ENCODE data around the gene ITGAL.
"Not testable (repeated sequence)": the region's sequence is repeated elsewhere in the genome, so short reads cannot be mapped to it uniquely, and the experiment has no call there.

The ITGAL gene

DNA sequence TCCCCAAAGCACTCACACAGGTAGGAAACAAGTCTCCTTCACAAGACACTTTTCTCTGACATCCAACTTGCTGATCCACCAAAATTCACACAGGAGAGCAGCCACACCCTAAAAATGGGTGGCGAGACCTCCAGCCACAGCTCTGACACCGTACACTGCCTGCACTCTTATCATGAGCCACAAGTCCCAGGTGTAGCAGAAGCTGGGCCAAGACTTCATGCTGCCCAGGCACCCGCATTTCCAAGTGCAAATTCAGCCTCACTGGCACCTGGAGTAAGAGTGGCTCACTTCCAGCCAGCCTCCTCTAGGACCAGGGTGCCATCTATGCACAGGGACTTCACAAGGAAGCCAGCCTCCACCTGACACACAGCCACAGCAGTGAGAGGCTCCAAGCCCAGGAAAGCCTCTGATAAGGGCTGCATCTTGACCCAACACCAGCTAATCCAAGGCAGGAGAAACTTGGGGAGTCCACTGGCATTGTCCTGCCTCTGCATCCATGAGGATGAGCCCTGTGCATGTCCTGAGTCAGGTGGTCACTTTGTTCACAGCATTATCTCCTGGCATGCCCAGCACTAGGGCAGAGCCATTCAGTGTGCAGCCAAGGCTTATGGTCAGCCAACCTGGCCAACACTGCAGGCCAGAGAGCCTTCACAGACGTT lies 56.4 kb downstream of the ITGAL start:
- no peak for DNase-seq

DNA sequence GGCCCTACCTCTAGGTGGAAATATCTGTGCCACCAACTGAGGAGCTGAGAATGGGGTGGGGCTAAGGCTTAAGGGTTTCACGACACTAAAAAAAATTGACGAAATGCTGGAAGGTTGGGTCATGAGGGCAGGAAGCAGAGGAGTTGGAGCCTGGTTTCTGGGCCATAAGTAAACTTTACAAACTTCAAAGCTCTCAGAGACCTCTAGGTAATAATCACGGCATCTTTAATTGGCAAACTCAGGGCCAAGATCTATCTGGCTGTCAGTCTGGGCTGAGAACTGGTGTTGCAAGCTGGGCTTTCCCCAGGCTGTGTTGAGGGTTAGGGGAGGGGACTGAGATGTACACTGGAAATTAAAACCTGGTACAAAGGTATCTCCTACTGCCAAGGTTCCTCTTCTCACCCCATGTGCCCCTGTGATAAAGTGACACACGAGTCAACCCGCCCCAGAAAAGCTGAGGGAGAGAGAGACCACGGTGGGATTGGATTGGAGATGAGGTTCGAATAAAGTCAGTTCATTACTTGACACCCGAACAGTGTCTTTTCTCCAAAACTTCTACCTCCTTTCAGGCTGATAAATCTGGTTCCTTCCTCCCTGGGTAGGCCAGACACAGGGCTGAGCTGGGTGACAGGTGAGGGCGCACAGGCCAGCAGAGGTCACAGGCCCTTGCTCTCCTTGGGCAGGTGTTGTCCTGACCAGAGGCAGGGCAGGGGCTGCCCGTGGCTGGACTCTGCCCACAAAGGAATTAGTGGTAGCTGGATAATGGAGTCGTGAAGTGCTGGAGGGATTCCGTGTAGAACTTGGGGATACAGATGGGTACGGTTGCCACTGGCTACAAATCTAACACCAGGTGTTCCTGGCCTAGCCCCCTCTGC lies 57.9 kb downstream of the ITGAL start:
- DNase-seq, result no peak

DNA sequence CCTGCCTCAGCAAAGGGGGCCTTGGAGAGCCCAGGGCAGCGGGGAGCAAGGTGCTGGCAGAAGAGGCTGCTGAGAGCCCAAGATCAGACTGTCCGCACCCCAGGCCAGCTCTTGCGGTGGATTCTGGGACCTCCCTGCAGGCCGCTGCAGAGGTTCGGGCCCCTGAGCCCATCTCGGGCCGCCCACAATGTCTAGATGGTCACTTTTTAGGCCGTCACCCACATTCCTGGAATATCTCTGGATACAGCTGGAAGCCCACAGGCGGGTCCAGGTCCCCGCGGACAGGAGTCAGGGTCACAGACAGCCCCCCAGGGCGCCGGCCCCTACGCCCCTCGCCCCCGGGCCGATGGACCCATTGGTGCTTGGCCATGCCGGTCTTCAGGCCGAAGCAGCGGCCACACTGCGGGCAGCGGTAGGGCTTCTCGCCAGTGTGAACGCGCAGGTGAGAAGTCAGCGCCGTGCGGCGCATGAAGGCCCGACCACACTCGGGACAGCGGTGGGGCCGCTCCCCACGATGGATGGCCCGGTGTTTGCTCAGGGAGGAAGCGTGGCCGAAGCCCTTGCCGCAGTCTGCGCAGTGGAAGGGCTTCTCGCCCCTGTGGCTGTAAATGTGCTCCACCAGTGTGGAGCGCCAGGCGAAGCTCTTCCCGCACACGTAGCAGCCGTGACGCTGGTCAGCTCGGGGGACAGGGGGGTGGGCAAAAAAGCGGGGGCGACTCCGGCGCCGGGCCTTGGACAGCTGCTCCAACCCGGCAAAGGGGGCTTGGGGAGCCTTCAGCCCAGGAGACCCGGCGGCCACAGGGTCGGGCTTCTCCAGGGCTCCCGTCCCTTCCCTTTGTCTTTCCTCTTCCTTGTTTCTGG lies 60.0 kb downstream of the ITGAL start:
- no peak for DNase-seq

DNA sequence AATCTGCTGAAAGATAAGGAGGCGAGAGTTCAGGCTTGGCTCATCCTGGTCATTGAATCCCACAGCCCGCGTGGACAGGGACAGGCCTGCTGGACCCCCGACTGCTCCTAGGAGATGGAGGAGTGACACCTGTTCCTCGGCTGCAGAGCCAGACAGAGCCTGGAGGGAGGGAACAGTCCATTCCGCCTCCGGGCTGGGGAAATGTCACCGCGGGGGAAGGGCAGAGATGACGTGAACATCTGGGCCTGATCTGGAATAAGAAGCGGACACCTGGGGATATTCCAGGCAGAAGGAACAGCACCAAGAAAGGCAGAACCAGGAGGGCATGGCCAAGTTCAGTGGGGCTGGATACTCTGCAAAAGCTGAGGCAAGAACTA lies 60.6 kb downstream of the ITGAL start:
- DNase-seq, result no peak

DNA sequence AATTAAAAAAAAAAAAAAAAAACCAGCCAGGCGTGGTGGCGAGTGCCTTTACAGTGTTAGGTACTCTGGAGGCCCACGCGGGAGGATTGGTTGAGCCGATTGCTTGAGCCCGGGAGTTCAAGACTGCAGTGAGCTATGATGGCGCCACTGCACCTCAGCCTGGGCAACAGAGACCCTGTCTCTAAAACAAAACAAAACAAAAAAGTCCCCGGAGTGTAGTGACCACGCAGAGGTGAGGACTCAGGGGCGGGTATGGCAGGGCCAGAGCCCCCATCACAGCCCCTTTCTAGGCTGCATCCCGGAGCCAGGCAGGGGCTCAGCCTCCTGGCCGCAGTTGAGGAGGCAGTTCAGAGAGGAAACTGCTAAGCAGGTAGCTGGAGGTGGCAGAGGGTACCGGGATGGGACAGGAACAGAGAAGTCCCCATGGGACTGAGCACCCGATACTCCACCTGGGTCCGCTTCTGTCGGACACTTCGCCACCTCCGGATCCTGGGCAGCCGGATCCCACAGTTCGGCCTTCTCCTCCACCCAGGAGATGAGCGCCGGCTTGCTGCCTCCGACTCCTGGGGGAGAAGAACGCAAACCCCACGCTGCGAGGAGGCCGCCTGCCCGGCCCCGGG lies 61.3 kb downstream of the ITGAL start:
- DNase-seq, result no peak

DNA sequence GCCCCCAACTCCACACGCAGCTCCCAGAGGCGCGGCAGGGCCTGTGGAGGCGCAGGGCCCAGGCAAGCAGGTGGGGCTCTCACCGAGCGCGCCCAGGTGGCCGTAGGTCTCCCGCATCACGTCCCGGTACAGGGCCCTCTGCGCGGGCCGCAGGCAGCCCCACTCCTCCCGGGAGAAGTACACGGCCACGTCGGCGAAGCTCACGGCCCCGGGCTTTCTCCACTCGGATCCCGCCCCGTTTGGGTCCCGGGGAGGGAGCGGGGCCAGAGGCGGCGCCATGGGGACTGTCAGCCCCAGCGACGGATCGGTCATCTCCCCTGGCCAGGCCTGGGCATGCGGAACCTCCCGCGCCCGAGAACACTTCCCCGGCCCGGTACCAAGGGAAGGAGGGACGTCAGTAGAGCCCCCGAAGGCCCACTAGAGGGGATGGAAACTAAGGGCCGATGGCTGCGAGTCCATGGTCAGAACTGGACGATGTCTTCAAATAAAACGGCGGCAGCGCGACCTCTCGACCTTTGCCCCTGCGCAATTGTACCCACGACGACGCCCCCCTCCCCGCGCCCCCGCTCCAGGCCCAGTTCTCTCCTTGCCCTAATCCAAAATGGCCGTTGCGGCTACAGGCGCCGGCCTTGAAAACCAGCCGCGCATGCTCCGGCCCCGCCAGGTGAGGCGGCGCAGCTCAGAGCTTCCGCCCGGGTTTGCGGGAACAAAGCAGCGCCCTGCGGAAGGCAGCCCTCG lies 62.0 kb downstream of the ITGAL start, which contains the start of gene ZNF747:
ZNF747 (minus strand) TSS at position 491 of the 738 bp plus-strand sequence; CDS start at position 312, 179 bp downstream.
- peak; percentile 93 for DNase-seq

DNA sequence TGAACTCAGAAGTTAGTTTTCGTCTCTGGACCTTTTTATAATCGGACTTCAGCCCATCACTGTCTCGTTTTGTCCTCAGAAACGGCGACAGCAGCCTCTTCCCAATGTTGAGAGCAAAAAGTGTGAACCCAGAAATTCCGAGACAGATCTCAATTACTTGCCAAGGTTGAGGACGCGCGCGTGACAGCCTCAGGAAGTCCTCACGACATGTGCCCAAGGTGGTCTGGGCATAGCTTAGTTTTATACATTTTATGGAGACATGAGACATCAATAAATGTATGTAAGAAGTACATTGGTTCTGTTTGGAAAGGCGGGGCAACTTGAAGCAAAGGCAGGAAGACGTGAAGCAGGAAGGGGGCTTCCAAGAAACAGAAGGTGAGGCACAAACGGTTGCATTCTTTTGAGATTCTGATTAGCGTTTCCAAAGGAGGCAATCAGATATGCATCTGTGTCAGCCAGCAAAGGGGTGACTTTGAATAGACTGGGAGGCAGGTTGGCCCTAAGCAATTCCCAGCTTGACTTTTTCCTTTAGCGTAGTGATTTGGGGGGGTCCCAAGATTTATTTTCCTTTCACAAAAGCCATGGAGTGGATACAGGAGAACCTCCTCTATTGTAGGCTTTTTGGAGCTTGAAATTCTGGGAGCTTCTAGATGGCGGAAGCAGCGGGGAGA lies 62.7 kb downstream of the ITGAL start:
- DNase-seq, result peak; percentile 48

DNA sequence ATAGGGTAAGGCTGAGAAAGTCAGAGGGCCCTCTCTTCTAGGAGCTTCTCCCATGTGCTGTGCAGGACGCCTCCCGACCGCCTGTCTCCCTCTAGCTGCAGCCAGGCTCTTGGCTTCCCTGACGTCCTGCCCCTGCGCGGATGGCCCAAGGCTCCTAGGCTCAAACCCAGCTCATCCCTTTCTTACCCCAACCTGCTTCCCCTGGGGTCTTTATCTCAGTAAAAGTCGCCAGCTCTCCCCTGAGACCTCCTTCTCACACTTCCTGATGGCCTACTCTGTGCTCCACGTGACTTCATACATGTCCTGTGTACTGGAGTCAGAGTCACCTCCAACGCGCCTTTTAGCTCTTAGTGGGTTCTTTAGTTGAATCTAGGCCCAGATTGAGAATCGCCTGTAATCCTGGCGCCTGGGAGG lies 63.2 kb downstream of the ITGAL start:
- peak; percentile 41 for DNase-seq

DNA sequence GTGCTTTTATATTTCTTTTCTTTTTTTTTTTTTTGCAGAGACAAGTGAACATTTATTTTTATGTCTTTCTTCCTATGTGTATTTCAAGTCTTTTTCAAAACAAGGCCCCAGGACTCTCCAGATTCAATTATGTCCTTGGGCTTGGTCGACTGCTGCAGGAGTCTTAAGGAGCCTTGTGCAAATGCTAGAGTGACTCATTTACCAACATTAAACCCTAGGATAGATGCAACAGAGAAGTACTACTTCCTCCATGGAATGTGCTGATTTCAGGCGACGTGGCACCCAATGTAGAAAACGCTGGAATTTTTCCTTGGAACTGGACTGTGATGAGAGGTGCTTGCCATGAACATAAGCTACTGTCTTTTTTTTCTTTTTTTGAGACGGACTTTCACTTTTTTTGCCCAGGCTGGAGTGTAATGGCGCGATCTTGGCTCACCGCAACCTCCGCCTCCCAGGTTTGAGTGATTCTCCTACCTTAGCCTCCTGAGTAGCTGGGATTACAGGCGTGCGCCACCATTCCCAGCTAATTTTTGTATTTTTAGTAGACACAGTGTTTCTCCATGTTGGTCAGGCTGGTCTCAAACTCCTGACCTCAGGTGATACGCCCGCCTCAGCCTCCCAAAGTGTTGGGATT lies 64.0 kb downstream of the ITGAL start:
- DNase-seq, result not testable (repeated sequence)

DNA sequence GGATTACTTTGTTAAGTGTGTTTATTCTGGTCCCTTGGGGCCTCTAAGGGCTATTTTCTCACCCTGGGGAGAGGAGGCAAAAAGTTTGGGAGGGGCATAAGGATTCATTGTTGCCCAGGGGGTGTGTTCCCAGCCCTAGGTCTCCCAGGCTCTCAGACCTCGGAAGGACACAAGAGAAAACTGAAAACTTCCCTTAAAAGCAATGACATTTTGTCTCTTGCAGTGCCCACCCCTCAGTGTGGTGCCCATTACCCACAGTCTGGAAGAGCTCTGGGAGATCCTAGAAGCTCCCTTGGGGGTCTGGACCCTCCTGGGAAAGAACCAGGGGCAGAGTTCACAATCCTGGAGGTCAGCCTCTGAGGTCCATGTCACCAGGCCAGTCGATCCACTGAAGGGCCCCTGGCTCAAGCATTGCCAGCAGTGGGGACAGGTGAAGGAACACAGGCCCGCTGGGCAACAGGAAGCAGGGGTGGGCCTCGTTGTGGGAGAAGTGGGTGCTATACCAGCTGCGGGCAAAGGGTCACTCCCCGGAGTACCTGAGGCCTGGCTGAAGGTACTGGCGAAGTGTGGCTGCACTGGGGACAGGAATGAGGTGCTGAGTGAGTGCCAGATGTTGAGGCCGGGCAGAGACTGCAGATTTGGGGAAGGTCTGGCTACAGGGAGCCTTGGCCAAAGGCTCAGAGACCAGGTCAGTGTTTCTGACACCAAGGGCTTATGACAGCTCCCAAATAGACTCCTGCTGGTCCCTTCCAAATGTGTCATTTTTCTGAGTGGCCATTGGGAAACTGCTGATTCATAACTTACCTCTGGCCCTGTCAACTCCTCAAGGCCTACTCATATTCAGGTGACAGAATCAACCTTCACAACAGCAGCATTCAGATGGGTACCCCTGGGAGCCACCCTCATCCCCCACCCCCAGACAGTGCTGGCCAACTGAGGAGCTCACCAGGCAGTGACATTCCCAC lies 66.7 kb downstream of the ITGAL start:
- DNase-seq, result no peak

DNA sequence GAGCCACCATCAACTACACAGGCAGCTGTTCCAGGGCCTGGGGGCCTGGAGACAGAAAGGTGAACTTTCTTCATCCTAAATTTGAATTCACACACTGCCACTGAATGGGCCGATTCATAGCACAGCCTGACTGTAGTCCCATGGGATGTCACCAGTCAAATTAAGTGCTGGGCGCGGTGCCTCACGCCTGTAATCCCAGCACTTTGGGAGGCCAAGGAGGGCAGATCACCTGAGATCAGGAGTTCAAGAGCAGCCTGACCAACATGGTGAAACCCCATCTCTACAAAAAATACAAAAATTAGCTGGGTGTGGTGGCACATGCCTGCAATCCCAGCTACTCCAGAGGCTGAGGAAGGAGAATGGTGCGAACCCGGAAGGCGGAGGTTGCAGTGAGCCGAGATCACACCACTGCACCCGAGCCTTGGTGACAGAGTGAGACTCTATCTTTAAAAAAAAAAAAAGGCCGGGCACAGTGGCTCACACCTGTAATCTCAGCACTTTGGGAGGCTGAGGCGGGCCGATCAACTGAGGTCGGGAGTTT lies 67.5 kb downstream of the ITGAL start:
- not testable (repeated sequence) for DNase-seq

DNA sequence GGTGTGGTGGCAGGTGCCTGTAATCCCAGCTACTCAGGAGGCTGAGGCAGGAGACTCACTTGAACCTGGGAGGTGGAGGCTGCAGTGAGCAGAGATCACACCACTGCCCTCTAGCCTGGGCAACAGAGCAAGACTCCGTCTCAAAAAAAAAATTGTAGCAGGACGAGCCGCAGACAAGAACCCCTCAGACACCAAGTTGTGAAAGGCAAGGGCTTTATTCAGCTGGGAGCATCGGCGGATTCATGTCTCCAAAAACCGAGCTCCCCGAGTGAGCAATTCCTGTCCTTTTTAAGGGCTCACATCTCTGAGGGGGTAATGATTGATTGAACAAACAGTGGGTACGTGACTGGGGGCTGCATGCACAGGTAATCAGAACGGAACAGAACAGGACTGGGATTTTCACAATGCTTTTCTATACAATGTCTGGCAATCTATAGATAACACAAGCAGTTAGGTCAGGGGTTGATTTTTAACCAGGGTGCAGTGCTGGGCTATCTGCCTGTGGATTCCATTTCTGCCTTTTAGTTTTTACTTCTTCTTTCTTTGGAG lies 68.4 kb downstream of the ITGAL start:
- not testable (repeated sequence) for DNase-seq

DNA sequence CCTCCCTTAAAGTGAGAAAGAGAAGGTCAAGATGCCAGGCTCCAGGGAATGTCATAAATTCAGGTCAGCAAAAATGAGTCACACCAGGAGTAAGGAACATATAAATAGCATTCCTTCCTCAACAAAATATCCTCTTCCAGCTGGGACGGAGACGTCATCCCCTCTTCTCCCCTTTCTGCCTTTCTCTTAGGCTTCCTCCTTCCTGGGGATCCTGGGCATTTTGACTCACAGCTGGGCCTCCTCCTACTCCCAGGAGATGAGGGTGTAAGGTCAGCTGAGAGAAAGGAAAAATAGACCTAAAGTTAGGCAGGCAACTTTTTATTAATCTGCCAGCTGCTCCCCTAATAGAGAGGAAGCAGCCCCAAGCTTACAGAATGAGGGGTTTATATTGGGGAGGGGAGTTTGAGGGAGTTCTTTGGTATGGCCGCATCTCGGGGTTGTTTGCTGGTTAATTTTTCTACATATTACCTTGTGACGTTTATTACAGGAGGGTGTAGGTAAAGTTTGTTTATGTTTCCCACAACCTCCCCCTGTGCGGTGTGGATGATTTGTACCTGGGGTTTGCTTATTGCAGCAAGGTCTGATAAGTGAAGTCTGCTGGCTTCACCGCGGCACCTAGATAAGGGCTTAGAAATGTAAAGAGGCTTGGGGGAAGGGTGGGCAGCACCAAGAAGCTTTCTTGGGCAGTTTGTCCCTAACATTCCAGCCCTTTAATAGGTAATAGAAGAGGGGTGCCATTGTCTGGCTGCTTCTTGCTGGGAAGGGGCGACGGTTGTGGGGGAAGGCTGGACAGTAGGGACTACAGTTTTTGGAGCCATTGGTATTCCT lies 69.2 kb downstream of the ITGAL start:
- DNase-seq, result no peak

DNA sequence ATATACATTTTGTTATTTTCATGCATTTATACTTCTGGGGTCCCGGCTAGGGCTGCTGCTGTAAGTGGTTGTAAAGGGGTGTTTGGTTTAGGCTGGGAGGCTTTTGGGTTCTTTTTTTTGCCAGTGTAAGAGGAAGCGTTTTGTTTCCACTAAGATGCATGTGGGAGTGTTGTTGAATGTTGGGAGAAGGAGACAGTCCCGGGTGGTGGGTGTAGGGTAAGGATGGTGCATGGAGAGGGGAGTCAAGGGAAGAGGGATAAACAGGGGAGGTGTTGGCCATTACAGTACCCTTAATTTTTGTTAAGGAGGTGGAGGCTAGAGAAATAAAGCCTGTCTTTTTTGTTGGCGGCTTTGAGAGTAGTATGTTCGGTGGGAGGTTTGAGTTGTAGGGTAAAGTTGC lies 70.5 kb downstream of the ITGAL start:
- no peak for DNase-seq

DNA sequence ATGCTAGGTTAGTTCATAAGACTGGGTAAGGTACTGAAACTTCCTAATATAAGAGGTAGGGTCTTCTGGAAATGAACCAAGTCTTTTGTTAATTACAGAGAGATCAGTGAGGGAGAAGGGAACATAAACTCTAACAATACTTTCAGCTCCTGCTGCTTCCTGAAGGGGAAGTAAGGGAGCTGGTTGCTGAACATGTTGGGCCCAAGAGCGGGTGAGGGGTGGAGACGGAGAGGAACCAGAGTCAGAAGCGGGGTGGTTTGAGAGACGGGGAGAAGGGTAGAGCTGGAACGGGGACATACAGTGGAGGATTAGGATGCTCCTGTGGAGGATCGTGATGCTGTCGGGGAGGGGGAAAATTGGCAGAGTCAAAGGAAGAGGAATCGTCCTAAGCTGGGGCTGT lies 73.6 kb downstream of the ITGAL start:
- no peak for DNase-seq

DNA sequence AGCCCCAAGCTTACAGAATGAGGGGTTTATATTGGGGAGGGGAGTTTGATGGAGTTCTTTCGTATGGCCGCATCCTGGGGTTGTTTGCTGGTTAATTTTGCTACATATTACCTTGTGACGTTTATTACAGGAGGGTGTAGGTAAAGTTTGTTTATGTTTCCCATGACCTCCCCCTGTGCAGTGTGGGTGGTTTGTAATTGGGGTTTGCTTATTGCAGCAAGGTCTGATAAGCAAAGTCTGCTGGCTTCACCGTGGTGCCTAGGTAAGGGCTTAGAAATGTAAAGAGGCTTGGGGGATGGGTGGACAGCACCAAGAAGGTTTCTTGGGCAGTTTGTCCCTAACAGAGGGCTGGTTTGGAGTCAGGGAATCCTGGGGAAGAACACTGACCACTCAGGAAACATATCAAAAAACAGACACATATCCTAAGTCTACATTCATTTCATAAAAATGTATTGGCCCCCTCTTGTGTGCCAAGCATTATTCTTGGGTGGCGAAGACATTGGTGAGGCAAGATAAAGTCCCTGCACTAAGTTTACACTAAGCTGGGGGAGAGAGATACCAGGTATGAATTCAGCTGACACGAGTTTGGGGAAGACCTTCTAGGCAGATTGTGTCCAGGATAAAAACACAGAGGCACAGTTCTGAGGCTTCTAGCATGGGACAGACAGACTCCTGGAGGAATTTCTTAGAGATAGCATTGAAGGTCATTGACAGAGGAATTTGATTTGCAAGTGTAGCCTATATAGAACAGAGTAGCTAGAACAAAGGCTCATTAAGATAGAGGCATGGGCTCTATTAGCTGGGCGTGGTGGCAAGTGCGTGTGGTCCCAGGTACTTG lies 76.1 kb downstream of the ITGAL start:
- DNase-seq, result no peak

DNA sequence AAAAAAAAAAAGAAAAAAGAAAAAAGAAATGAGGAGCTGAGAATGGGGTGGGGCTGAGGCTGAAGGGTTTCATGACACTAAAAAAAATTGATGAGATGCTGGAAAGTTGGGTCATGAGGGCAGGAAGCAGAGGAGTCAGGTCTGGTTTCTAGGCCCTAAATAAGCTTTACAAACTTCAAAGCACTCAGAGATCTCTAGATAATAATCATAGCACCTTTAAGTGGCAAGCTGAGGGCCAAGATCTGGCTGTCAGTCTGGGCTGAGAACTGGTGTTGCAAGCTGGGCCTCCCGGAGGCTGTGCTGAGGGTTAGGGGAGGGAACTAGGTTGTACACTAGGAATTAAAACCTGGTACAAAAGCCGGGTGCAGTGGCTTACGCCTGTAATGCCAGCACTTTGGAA lies 79.2 kb downstream of the ITGAL start:
- DNase-seq, result no peak

Measured in NCI-H2171 (cell line).